ENCODE results near the gene SLC25A12.
"Not testable (repeated sequence)": the region's sequence is repeated elsewhere in the genome, so short reads cannot be mapped to it uniquely, and the experiment has no call there.

Gene SLC25A12

DNA sequence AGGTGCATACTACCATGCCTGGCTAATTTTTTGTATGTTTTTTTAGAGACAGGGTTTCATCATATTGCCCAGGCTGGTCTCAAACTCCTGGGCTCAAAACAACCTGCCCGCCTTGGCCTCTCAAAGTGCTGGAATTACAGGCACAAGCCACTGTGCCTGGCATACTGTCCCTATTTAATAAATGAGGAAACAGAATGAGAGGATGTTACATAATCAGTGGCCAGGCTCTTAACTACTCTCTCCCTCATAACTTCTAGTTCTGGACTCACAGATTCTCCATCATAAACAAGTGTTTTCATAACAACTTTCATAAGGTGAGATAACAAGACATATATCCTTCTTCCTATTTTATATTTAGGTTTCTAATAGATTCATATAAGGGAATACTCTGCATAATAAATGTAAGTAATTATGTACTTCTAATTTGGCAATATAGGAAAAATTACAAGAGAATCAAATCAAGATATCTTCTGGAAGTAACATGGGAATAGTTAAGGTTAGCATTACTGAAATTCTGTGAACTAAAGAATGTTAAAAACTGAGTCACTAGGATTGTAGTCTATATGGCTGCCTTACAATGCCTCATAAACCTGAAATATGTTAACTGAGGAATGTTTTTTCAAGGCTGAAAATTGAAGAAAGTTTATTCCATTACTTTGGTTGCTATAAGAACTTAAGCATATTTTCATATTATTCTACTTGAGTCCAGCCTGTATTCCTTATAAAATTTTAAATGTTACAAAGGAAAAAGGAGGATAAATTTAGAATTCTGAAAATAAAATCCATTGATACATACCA is 71.3 kb downstream of the SLC25A12 start:
- DNase-seq: no peak

DNA sequence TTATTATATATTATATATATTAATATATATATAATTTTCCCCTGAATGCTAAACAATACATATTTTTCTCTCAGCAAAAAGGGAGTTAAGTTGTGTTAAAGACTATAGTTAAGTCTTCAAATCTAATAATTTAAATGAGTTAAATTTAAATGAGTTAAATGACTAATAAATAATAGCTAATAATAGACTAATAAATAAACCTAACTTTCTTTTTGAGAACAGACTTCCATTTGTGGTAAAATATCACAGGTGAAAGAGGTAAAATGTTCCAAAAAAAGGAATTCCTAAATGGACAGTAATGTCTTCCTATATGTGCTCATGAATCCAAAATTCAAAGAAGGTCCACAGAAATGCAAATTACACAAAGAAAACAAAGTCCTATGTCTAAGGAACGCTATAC is 74.6 kb downstream of the SLC25A12 start:
- no peak for DNase-seq

DNA sequence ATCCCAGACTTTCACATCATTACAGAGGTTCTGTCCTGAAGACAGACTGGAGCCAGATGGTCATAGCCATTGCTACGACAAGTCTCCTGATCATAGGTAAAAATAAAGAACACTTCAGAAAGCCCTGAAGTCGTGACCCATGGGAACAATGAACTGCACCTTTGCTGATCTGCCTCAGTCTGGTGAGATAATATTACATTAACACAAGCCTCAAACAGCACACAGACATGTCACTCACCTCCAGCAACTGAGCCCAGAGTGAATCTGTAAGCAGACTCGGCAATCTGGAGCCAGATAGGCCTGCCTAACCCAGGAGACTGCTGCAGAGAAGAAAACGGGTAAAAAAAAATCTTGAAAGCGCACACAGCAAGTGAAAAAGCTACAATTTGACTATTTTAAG is 79.2 kb downstream of the SLC25A12 start:
- DNase-seq: no peak

DNA sequence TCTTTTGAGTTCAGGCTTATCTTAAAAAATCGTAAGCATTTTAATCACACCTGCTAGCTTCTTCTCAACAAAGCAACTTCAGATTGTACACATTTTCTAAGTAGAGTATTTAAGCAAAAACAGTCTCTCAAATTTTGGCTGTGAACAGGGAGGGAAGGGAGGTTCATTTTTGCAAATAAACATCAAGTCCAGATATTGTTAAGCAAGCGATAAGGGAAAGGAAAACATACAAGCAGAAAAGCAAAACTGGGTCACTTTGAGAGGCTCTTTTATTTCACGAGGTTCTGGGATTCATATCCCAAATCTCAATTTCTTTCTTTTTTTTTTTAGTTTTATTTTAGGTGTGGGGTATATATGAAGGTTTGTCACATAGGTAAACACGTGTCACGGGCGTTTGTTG is 79.9 kb downstream of the SLC25A12 start:
- no peak for DNase-seq

DNA sequence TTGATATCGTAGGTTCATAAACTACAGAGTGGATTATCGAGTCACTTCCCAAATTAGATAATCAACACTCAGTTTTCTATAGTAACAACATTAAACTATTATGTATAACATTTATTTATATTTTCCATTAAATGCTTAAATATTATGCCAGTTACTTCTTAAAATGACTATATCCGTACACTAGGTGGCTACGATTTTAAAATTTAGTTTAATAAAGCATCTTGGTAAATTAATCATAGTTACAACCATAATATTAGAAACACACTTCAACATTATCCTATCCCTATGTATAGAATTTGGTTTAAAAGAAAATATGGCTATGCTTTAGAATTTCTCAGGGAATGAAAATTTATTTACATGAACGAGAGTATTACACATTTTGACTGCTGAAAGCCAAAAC is 80.3 kb downstream of the SLC25A12 start:
- no peak for DNase-seq

DNA sequence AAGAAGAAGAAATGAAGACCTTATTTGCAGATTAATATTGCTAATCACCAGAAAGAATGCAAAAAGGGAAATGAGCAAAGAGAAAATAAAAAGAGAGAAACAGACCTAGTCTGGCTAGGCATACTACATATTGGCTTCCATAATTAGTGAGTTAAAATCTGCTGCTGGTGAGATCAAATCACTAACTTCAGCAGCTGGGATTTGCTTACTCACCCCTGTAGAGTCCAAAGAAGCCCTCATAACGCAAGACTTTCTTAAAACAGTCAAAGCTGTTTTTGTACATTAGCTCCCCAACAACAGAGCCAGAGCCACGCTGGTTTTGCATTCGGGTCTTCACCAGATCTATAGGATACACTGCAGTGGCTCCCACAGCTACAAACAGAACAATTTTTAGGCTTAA is 80.9 kb downstream of the SLC25A12 start:
- DNase-seq: no peak

DNA sequence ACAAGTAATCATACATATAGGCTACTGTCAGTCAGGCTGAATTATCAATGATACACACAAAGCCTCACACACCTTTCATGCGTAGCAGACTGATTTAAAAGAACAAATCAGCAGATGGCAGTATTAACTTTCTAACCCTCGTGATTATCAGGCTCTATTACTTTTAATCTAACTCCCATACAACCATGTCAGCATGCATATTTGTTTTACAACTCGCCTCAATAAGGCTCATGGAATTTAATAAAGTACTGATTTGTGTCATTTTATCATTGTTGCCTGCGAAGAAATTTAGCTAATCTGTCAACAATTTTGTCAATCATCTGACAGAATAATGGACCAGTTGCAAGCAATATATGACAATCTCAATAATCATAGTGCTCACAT is 82.8 kb downstream of the SLC25A12 start:
- no peak for DNase-seq

DNA sequence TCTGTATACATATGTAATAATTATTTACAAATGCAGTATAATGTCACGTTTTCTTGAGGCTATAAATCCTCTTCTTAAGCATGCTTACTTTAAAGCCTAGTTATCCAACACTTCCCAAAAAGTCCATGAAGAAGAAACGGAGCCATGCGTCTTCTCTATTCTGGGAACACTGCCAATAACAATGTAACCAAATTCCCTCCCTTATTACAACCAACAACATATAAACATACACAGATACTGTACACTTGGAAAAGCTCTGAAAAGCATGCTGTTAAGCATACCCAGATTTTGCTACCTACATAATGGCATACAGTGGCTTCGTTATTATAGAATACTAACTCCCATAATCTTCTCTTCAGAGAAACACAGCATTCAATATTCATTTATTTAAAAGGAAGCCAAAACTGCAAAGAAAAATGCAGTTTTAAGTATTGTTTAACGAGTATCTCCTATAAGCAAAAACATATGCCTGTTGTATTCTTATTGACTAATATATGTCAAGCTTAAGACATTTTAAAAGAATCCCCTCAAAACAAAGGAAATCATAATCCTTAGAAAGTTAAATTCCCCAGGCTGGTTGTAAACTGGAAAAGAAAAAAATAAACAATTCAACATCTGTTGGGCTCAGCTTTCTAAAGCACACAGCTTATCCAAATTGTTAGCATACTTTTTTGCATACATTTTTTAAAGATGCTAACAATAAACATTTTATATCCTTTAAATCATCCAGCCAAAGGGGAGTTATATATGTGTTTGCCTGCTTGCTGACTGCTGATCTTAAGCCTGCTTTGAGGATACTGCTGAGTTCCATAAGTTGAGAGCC is 83.4 kb downstream of the SLC25A12 start:
- no peak for DNase-seq

DNA sequence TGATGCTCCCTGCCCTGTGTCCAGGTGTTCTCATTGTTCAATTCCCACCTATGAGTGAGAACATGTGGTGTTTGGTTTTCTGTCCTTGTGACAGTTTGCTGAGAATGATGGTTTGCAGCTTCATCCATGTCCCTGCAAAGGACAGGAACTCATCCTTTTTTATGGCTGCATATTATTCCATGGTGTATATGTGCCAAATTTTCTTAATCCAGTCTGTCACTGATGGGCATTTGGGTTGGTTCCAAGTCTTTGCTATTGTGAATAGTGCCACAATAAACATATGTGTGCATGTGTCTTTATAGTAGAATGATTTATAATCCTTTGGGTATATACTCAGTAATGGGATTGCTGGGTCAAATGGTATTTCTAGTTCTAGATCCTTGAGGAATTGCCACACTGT is 85.2 kb downstream of the SLC25A12 start:
- DNase-seq: not testable (repeated sequence)

DNA sequence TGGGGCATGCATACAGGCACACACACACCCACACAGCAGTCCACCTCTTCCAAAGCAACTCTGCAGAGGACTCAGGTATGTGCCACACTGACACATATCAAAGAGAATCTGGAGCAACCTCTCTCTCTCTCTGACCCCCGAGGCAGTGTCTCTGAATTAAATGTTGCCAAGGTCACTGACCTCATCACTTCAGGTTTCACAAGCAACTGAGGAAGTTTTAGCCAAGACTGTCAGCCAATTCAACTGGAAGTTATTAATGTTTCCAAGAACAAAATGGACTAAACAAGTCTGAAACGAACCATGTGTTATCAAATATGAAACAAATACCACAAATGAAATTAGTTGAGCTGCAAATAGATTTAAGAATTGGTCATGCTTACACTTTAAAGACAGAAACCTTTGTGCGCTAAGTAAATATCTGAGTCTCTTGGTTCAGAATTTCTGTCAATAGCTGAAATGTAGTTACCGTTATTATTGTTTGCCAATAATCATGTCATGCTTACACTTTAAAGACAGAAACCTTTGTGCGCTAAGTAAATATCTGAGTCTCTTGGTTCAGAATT is 86.1 kb downstream of the SLC25A12 start:
- DNase-seq: no peak

DNA sequence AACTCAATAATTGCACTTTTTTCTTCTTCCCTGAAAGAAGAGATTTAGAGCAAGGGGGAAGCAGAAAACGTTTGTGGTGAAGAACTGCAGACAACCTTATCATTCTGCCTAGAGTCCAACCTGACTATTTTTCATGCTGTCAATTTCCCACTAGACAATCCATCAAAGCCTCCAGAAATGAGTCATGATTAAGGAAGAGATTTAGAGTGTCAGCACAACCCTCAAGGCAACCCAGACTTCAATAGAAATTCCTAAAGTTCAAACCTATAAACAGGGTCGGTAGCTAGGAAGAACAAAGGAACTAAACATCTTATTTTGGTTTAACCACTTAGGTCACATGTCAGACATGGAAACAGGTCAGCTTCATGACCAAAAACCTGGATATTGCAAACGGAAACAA is 86.9 kb downstream of the SLC25A12 start:
- no peak for DNase-seq

DNA sequence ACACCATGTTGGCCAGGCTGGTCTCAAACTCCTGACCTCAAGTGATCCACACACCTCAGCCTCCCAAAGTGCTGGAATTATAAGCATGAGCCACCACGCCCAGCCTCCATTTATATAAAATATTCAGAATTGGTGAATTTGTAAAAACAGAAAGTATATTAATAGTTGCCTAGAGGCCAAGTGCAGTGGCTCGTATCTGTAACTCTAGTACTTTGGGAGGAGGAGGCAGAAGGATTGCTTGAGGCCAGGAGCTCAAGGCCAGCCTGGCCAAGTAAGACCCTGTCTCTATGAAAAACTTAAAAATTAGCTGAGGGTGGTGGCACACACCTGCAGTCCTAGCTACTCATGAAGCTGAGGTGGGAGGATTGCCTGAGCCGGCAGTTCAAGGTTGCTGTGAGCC is 89.6 kb downstream of the SLC25A12 start:
- DNase-seq: no peak

DNA sequence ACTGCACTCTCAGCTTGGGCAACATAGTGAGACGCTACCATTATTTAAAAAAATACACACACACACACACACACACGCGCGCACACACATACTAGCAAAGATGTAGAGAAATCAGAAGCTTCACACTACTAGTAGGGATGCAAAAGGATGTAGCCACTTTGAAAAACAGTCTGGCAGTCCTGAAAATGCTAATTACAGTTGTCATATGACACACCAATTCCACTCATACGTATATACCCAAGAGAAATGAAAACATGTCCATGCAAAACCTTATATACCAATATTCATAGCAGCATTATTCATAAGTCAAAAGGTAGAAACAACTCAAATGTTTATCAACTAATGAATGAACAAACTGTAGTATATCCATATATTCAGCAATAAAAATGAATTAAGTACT is 90.3 kb downstream of the SLC25A12 start:
- no peak for DNase-seq

DNA sequence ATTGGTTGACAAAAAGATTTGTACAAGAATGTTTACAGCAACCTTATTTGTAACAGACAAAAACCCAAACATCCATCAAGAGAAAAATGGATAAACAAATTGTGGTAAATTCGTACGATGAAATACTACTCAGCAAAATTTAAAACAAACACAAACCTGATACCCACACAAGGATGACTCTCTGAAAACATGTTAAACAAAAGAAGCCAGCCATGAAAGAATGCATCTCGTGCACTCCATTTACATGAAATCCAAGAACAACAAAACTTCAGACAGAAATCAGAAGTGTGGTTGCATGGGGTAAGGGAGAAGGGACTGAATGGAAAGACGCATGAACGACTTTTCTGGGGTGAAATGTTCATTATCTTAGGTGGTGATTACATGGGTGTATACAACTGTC is 93.4 kb downstream of the SLC25A12 start:
- no peak for DNase-seq

DNA sequence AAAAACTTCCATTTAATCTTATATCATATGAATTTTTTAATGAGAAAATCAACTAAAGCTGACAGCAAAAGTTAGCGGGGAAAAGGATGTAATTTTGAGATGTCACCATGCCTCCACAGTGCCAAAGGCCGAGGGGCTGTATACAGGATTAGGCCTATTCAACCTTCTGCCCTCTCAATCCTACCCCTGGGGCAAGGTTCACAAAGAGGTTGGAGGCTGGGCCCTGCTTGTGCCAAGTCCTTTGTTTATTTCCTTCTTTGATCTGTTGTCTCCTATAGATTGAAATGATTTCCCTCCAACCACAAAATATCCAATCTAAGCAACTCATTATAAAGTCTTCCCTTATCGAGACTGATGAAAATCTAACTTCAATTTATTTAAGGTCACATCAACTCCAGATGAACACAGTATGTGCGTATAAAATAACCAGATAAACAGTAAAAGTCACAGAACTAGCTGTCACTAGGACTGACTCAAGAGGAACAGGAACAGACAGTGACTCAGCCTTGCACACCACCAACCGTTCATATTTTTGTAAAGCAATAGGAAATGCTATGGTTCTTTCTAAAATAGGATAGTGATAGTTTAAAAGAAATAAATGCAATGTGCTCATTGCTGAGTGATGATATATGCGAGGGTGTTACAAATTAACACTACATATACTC is 95.8 kb downstream of the SLC25A12 start:
- no peak for DNase-seq

DNA sequence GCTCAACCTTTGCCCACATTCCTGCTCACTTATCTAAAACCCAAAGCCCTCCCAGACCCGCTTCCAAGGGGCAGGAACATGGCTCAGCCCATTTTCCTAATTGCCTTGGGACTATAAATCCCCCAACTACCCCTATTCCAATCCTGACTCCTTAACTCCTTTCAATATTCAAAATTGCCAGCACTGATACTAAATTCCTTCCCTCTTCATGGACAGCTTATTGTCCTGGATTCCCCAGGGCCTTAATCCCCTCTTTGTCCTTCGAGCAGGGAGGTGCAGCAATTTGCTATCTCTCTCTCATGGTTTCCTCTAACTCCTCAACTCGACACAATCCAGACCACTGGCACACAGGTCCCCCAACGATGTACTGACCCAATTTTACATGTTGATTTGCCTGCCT is 99.1 kb downstream of the SLC25A12 start:
- DNase-seq: no peak

DNA sequence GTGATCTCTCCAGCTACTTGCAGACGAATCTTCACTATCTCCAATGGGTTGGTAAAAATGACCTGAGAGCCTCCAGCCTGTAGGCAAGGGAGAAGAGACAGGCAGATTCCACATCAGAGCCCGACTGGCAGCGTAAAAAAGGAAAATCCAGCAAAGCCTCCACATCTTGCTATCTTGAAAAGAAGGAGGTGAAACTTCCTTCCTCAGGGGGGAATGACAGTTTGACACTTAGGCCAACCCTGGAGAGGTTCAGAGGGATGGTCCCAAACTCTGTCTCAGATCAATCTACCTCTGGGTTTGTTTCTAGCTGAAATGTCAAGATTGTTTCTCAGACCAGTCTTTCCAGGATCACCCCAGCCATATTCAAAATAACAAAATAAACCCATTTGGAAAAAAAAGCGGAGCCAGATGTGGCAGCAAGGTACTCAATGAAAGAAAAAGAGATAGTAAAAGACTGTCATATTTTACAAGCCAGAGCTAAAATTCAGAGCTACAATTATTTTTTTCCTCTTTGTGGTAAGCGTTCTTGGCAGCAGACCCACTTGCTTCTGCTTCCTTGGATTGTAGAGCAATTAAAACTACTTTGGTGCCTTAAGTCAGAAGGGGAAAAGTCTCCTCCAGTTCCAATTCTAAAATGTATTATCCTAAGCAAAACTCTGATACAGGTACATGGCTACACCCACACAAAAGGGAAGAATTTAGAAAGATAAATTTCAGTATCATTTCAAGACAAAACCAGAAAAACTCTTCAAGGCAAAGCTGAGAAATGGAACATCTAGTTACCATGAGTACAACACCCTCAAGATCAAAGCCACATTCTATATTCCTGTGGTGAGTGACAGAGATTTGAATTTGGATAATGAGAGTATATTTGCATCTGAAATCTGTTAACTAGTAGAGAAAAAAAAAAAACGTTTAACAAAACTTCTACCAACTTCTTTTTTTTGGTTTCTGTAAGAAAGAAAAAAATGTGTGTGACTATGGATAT is 100.1 kb downstream of the SLC25A12 start:
- DNase-seq: no peak

DNA sequence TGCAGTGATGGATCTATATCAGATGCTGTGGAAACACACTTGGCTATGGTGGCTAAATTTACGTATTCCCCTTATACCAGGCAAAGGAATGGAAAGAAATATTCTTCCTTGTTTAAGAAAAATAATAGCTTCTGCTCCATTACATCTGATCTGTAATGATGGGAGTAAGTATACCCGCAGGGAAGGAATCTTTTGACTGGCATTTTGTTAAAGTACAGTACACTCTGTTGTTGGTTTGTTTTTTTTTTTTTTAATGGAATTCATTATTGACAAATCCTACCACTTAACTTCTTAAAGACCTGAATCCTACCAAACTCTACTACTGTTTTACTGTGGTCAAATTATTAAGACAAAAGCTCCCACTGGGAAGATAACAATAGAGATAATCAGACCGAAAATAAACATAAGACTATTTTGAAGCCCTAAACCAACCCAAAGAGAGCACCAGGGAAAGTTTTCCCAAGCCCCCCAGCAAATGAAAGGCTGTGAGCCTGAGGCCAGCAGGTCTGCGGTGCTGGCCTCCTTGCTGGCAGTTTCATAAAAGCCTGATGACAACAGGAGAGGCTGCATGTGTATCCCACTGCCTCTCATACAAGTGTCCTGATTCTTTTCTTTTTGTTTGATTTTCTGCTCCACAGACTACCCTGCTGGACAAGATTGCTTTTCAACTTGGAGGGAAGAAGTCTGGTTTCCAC is 101.0 kb downstream of the SLC25A12 start:
- no peak for DNase-seq

DNA sequence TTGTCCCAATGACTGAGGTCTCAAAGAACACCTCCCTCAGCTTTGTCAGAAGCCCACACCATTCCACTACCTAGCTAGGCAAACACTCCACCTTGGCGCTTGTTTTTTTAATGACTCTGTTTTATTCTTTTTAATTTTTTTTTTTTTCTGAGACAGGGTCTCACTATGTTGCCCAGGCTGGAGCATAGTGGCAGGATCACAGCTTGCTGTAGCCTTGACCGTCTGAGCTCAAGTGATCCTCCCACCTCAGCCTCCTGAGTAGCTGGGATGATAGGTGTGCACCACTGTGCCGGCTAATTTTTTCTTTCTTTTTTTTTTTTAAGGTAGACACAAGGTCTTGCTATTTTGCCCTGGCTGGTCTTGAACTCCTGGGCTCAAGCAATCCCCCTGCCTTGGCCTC is 101.9 kb downstream of the SLC25A12 start:
- no peak for DNase-seq

DNA sequence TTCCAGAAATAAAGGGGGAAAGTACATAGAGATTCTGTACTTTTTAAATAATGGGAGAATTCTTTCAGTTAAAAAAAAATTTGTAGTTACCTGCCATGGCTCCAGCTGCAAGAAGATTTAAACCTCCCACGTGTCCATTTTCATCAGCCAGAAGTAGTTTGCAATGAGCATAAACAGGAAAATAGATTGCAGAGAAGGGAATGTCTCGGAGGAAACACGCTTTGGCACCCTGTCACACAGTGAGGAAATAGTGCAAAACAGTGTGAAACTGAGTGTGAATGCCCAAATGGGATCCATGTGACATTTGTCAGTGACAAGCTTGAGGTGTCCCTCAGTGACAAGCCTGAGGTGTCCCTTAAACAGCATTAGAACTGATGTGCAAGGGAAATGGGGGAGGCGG is 102.7 kb downstream of the SLC25A12 start:
- no peak for DNase-seq

DNA sequence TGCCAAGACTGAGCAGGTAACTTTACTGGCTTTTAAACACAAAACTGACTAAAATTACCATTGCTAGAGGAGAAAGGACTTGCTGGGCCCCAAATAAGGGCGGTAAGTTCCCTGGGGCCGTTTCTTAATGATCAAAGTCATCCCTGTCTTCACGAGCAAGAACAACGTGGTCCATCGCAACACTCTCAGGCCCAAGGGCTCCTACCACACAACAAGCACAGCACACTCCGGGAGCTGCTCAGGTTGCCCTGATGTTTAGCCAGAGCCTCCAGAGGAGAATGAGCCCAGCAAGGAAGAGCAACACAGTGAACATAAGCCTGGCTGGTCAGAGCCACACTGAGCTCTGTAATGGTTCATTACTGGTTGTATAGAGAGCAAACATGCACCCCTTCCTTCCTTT is 104.1 kb downstream of the SLC25A12 start:
- no peak for DNase-seq

All from activated CD4-positive, alpha-beta T cell treated with anti-CD3 and anti-CD28 coated beads for 48 hours (primary cell).